DND-41 (cell line): ENCODE measurements around the gene RBM22.

Experiments
- ATAC-seq: fragments of 200-7000 bp; cut with Tn5 transposase; 3 replicates; pipeline ENCODE4 v1.9.1; 2021; ENCODE audit warnings: low read depth; ENCODE audit not compliant: insufficient read depth
- DNase-seq: peaks from one replicate; pipeline ENCODE4 v3.0.0-alpha.2; 2020
- H2AFZ ChIP-seq: 2 replicates; pipeline ENCODE4 v1.6.0; 2012; ENCODE audit warnings: low read depth, low read length
- H3K27ac ChIP-seq: 2 replicates; pipeline ENCODE4 v1.5.1; 2012; ENCODE audit warnings: low read length, inconsistent platforms
- H3K27me3 ChIP-seq: fragments of 200-600 bp; sonication (generic); 2 replicates; pipeline ENCODE4 v1.6.0; 2012; ENCODE audit warnings: low read length, mild to moderate bottlenecking, inconsistent platforms; ENCODE audit not compliant: insufficient read depth, poor library complexity
- H3K36me3 ChIP-seq: 2 replicates; pipeline ENCODE4 v1.5.1; 2012; ENCODE audit warnings: low read length, inconsistent platforms; ENCODE audit not compliant: insufficient read depth
- H3K4me1 ChIP-seq: 2 replicates; pipeline ENCODE4 v1.5.1; 2012; ENCODE audit warnings: mild to moderate bottlenecking, low read length; ENCODE audit not compliant: insufficient read depth
- H3K4me2 ChIP-seq: 2 replicates; pipeline ENCODE4 v1.6.0; 2012; ENCODE audit warnings: mild to moderate bottlenecking, moderate library complexity, low read length, inconsistent platforms; ENCODE audit not compliant: insufficient read depth
- H3K4me3 ChIP-seq, 2 experiments: fragments of 200-600 bp in 1 of 2; shearing (Covaris generic) in 1 of 2; 2 replicates each; pipeline ENCODE4 v1.5.1; 2012 to 2016; ENCODE audit warnings: inconsistent platforms in 2 of 2, low read length in 2 of 2, mild to moderate bottlenecking in 2 of 2, low read depth in 1 of 2, moderate library complexity in 1 of 2
- H3K79me2 ChIP-seq: 2 replicates; pipeline ENCODE4 v1.6.0; 2012; ENCODE audit warnings: low read length, inconsistent platforms; ENCODE audit not compliant: insufficient read depth
- H3K9ac ChIP-seq: 2 replicates; pipeline ENCODE4 v1.6.0; 2012; ENCODE audit warnings: low read depth, mild to moderate bottlenecking, inconsistent platforms, low read length, moderate library complexity
- H3K9me3 ChIP-seq: 2 replicates; pipeline ENCODE4 v1.5.1; 2012; ENCODE audit warnings: low read length, moderate library complexity, mild to moderate bottlenecking, inconsistent platforms; ENCODE audit not compliant: insufficient read depth, severe bottlenecking
- H4K20me1 ChIP-seq: 2 replicates; pipeline ENCODE4 v1.6.0; 2012; ENCODE audit warnings: low read length; ENCODE audit not compliant: insufficient read depth
- EZH2 ChIP-seq: IDR thresholded peaks from 3 replicates; pipeline ENCODE4 v1.6.1; 2012; ENCODE audit warnings: borderline replicate concordance, low read depth, mild to moderate bottlenecking, moderate library complexity, low read length, inconsistent platforms; ENCODE audit not compliant: severe bottlenecking
- TF ChIP-seq, protein P1 (sequence below): IDR thresholded peaks from 2 replicates; pipeline ENCODE4 v1.5.1; 2012; ENCODE audit warnings: borderline replicate concordance, low read length, moderate library complexity, mild to moderate bottlenecking; ENCODE audit not compliant: poor library complexity, severe bottlenecking; ENCODE audit errors: extremely low read depth

Gene RBM22

GRCh38 chr5:150674341-150674821, 26.5 kb downstream of the RBM22 start:
- Histone ChIP-seq H3K4me1 (peaks cover 28% of the 10 kb centered on the region), H3K9ac (no peak overlapping the region), H3K4me2 (no peak overlapping the region), H3K79me2 (no peaks in the 10 kb centered on the region), H3K27me3 (peaks cover 14% of the 10 kb centered on the region), H3K4me3 (no peak overlapping the region), H2AFZ (no peak overlapping the region), H4K20me1 (no peaks in the 10 kb centered on the region), H3K27ac (no peak overlapping the region), H3K36me3 (no peaks in the 10 kb centered on the region), H3K9me3 (no peaks in the 10 kb centered on the region)
- ATAC-seq = no peak
- no peak for DNase-seq
- no peak for TF ChIP-seq EZH2
- TF ChIP-seq, protein P1, sequence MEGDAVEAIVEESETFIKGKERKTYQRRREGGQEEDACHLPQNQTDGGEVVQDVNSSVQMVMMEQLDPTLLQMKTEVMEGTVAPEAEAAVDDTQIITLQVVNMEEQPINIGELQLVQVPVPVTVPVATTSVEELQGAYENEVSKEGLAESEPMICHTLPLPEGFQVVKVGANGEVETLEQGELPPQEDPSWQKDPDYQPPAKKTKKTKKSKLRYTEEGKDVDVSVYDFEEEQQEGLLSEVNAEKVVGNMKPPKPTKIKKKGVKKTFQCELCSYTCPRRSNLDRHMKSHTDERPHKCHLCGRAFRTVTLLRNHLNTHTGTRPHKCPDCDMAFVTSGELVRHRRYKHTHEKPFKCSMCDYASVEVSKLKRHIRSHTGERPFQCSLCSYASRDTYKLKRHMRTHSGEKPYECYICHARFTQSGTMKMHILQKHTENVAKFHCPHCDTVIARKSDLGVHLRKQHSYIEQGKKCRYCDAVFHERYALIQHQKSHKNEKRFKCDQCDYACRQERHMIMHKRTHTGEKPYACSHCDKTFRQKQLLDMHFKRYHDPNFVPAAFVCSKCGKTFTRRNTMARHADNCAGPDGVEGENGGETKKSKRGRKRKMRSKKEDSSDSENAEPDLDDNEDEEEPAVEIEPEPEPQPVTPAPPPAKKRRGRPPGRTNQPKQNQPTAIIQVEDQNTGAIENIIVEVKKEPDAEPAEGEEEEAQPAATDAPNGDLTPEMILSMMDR = no peak

DNA sequence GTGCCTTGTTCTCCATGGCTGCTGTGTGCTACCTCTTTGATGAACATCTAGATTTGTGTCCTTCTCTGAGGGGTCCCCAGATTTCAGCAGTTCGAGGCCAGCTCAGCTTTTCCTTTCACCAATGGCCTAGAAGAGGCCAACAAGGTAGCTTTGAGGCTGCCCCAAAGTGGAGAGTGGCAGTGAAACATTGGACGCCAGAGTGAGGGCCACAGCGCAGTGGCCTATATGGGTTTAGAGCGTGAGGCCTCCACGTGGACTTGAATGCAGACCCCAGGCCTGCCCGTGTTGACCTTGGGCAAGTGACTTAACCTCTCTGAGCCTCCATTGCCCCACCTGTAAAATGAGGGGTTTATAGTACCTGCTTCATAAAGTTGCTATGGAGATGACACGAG, 28.0 kb downstream of the RBM22 start:
- Histone ChIP-seq H3K4me3 (peak overlapping the region; percentile 37 to 73; a peak in 3 of 4 replicates), H2AFZ (peak overlapping the region; percentile 91), H3K4me2 (peak overlapping the region; percentile 88), H3K9me3 (no peaks in the 10 kb centered on the region), H3K9ac (peak overlapping the region; percentile 65), H4K20me1 (no peaks in the 10 kb centered on the region), H3K27ac (peak overlapping the region; percentile 68; the same call in 1 of the 2 replicates), H3K27me3 (peaks cover 14% of the 10 kb centered on the region), H3K79me2 (no peaks in the 10 kb centered on the region), H3K36me3 (no peaks in the 10 kb centered on the region), H3K4me1 (peaks cover 28% of the 10 kb centered on the region)
- ATAC-seq = no peak
- TF ChIP-seq, protein P1 = no peak
- TF ChIP-seq EZH2 = no peak
- no peak for DNase-seq

- Histone ChIP-seq H3K4me3 (peak overlapping the region; percentile 37 to 73; a peak in 3 of 4 replicates), H3K27ac (peak overlapping the region; percentile 68), H3K9me3 (no peaks in the 10 kb centered on the region), H3K9ac (peak overlapping the region; percentile 65), H3K36me3 (no peaks in the 10 kb centered on the region), H3K27me3 (peaks cover 14% of the 10 kb centered on the region), H3K4me2 (peak overlapping the region; percentile 88), H4K20me1 (no peaks in the 10 kb centered on the region), H2AFZ (peak overlapping the region; percentile 91), H3K4me1 (peaks cover 28% of the 10 kb centered on the region), H3K79me2 (no peaks in the 10 kb centered on the region)
- ATAC-seq (peak; percentile 82), DNase-seq (peak; percentile 49)
- TF ChIP-seq, protein P1 = no peak
- no peak for TF ChIP-seq EZH2
Observed at GRCh38 chr5:150672237-150672883, 28.5 kb downstream of the RBM22 start.
